Inflammatory macrophage treated with lipopolysaccharide for 1 hour (primary cell): ENCODE measurements around the gene OR10G4.
"Not testable (repeated sequence)": the region's sequence is repeated elsewhere in the genome, so short reads cannot be mapped to it uniquely, and the experiment has no call there.

Source experiments
- DNase-seq, 2 donors: peaks; one replicate each; pipeline ENCODE4 v3.0.0-alpha.2; 2020 to 2022

Gene OR10G4

DNA sequence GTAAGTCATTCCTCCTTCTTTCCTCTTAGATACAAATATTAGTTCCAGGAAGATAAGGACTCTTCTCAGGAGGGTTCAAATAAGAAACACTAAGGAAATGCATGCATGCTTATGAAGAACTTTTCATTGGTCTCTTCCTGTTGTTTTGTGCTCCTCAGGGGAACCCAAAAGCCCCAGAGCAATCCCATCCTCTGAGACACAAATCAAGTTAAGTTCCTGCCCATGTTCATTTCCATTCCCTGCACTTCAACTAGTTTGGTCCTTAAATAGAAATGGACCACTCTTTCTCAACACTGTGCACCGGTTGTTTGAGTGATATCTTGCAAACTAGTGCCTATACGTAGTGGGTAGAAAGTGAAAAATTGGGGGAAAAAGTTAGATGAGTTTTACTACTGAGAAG is at the start of gene OR10G4:
TSS of gene OR10G4 (plus strand) at position 301 of the 400 bp plus-strand sequence. CDS start 2,578 bp downstream, outside the sequence.
- DNase-seq = no peak

DNA sequence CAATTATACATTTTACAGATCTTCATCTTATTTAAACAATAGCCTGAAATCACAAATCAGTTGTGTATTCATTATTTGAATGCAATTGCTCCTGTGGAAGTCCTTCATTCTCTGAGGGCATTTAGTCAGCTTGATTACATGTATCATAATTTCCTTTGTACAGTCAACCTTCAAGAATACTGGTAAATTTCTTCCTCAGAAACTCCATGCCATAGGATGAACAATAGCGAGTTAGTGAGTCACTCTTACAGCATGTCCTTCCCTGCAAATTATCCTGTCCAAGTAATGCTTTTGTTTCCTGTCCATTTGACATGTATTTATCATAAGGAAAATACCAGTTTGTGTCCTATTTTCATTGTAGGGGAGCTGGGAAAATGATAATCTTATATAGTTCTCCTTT is 39.0 kb upstream of the OR10G4 start:
- no peak for DNase-seq

- DNase-seq = no peak
Observed at GRCh38 chr11:123976770-123977560, 35.8 kb upstream of the OR10G4 start.

- no peak for DNase-seq
Observed at GRCh38 chr11:123977731-123978347, 35.0 kb upstream of the OR10G4 start, which contains the start of gene OR10S1. Gene OR10S1, minus strand, starts transcription at chr11:123977781. Its CDS starts 117 bp downstream, at chr11:123977664.

DNA sequence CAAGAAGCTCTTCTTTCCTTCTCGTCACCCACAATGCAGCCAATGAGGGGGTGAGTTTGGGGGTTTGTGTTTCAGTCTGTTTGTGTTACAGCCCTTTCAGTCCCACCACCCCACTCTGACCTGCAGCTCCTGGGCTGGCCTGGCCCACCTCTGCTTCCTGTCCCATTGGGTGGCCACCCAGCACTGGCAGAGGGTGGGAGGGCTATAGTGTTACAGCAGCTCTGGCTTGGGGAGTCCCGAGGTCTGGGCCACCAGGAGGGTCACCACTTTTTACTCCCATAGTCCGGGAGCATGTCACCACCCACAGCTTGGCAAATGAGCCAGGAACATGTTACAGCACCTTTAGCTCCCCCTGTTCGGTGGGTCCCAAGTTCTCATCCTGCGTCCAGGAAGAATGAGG is 33.5 kb upstream of the OR10G4 start:
- DNase-seq = no peak

- no peak for DNase-seq
Observed at GRCh38 chr11:123995119-123995518, 17.7 kb upstream of the OR10G4 start, which contains the start of gene OR10G6. Gene OR10G6, minus strand, starts transcription at chr11:123995161. Its CDS starts 0 bp downstream, at chr11:123995161.

GRCh38 chr11:124015837-124016236 is 3.0 kb downstream of the OR10G4 start:
- DNase-seq = not testable (repeated sequence)

GRCh38 chr11:124026498-124026897 is 13.7 kb downstream of the OR10G4 start, which contains the start of gene OR10G8:
Gene OR10G8, plus strand, starts transcription at chr11:124026798. Its CDS starts 2,825 bp downstream, at chr11:124029623.
- DNase-seq = no peak

DNA sequence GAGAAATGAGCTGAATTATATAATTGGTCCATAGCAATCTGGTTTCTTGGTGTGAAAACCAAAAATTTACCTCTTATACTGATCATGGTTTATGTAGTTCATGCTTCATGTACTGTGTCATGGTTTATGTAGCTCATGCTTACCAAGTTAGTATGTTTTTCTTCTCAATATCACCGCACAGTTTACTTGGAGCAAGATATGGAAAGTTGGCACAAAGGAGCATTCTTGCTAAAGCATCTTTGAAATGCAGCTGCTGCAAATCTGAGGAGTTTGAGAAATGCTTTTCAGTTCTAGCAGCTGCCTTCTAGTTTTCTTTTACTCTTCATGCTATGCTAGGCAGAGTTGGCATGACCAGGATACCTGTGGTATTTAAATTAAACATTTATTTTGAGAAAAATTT is 23.9 kb downstream of the OR10G4 start:
- no peak for DNase-seq

DNA sequence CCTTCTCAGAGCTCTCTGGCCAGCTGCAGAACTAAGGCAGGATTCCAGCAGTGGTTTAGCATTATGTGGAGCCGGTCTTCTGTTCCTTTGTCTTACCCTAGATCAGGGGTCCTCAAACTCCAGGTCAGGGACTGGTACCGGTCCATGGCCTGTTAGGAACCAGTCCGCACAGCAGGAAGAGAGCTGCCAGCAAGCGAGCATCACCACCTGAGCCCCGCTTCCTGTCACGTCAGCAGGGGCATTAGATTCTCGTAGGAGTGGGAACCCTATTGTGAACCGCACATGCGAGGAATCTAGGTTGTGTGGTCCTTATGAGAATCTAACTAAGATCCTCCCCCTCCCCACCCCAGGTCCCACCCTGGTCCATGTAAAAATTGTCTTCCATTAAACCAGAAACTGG is 26.8 kb downstream of the OR10G4 start:
- DNase-seq = no peak

DNA sequence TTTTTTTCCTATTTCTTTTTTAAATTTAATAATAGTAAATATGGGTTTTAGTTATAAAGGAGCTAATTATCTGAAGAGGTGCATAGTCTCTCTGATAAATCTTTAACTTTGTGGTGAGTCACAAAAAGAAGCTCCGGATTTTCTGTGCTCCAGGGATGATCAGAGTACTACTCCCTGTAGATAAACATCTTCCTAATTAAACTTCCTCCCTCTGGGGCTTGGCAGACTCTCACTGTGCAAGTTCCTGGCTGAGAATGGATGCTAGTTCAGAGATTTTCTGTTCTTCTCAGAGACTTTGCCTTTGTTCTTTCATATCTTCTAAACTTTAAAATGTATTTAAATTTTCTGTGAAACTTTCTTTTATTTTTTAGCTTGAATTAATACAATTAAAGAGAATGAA is 28.5 kb downstream of the OR10G4 start, which contains the start of gene OR10G7:
TSS of gene OR10G7 (minus strand) at position 72 of the 400 bp plus-strand sequence. CDS start 2,324 bp downstream, outside the sequence.
- DNase-seq = no peak

DNA sequence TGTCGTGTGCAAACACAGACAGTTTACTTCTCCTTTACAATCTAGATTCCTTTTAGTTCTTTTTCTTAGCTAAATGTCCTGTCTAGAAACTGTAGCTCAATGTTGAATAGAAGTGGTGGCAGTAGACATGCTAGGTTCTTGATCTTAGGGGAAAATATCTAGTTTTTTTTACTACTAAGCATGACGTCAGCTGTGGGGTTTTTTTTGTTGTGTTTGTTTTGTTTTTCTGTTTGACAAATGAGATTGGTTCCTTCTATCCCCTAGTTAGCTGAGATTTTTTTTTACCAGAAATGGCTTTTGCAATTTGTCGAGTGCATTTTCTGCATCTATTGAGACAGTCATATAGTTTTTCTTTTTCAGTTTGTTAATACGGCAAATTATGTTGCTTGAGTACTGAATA is 30.6 kb downstream of the OR10G4 start:
- no peak for DNase-seq

DNA sequence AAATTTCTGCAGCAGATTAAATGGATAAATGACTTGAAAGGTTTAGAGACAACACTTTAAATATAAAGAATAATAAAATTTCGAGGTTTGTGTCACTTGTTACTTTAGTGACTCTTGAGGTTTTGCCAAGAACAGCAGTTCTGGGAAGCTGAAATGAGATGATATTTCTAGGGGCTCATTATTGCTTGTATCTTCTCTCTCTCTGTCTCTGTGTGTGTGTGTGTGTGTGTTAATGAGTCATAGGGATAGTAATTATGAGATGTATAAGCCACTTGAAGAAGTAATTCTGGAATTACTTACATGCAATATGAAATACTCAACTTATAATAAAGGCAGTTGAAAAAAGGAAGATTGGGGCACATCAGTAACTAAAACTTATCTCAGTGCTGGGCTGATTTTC is 38.0 kb downstream of the OR10G4 start:
- no peak for DNase-seq

DNA sequence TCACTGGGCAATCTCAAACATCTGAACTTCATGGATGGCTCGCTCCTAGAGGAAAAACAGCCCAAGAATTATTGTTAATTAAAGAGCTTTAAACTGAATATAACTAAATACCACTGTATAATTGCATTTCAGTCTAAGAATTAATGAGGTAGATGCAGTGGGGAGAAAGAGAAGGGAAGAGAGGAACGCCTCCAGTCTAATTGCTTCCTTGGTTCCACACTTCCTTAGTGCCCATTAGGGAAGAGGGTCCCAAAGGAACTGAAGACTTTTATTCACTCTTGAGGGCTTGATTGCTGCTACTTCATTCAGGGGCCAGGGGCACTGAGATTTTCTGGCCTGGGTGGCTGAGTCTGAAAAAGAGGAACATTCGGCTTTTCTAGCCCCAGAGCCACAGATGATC is 40.2 kb downstream of the OR10G4 start:
- no peak for DNase-seq
